Right lobe of liver (tissue), 4 donors: ENCODE data around the gene NPAS4.

Experiments used
- POLR2A ChIP-seq: fragments of 450-650 bp; IDR thresholded peaks from one replicate; pipeline ENCODE4 v1.6.1; 2017; ENCODE audit warnings: antibody characterized with exemption, mild to moderate bottlenecking
- TF ChIP-seq, protein P1 (sequence below), 4 donors: fragments of 200-600 bp in 3 of 4; fragments of 450-650 bp in 1 of 4; IDR thresholded peaks; one replicate each; pipeline versions ENCODE4 v1.5.1 to v1.8.0; 2016 to 2022; ENCODE audit warnings: antibody characterized with exemption in 4 of 4, mild to moderate bottlenecking in 2 of 4
- donor health status: DM: no; HTN: no; CAD: no.
- donor health status: DM: no; HTN: no; CAD: no.
- donor health status: DM: no; HTN: yes; CAD: no.

DNA sequence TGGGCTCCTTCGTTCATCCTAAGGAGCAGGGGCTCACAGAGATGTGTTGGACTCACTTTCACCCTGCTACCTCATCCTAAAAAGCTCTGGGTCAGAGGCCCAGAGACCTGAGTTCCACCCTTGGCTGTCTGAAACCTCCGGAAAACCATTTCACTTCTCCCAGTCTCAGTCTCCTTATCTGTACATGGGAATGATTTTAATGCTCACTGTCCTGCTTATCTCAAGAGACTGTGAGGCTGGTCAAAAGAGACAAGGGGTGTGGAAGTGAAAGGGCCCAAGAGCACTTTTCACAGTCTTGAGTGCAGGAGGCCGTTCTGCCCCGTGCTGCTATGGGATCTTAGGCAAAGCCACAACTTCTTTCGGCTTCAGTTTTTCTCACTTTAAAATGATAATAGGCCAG, 13.2 kb upstream of the NPAS4 start:
- no peak for TF ChIP-seq POLR2A
- TF ChIP-seq, protein P1, sequence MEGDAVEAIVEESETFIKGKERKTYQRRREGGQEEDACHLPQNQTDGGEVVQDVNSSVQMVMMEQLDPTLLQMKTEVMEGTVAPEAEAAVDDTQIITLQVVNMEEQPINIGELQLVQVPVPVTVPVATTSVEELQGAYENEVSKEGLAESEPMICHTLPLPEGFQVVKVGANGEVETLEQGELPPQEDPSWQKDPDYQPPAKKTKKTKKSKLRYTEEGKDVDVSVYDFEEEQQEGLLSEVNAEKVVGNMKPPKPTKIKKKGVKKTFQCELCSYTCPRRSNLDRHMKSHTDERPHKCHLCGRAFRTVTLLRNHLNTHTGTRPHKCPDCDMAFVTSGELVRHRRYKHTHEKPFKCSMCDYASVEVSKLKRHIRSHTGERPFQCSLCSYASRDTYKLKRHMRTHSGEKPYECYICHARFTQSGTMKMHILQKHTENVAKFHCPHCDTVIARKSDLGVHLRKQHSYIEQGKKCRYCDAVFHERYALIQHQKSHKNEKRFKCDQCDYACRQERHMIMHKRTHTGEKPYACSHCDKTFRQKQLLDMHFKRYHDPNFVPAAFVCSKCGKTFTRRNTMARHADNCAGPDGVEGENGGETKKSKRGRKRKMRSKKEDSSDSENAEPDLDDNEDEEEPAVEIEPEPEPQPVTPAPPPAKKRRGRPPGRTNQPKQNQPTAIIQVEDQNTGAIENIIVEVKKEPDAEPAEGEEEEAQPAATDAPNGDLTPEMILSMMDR (IDR thresholded peaks at IDR 0.05) = no peak
